Central memory CD8-positive, alpha-beta T cell (primary cell): Measurements from ENCODE around the gene FAM9A.
"Not testable (repeated sequence)": the region's sequence is repeated elsewhere in the genome, so short reads cannot be mapped to it uniquely, and the experiment has no call there.

Source experiments
- ATAC-seq: fragments of 150-1000 bp; cut with Tn5 transposase; replicated peaks from 2 replicates; pipeline ENCODE4 v1.10.0; 2022; ENCODE audit warnings: mild to moderate bottlenecking, moderate FRiP score, moderate number of reproducible peaks; ENCODE audit not compliant: poor library complexity, severe bottlenecking; ENCODE audit errors: extremely low read depth
- DNase-seq, 2 donors: peaks; one replicate each; pipeline ENCODE4 v3.0.0; 2021; ENCODE audit warnings: low spot score in 2 of 2
- H3K27ac Mint-ChIP-seq: one replicate; pipeline ENCODE4 v1.8.0; 2022; ENCODE audit warnings: low read depth, mild to moderate bottlenecking, moderate library complexity, mixed read lengths
- H3K27me3 Mint-ChIP-seq: one replicate; pipeline ENCODE4 v1.8.0; 2022; ENCODE audit warnings: mixed read lengths
- H3K36me3 Mint-ChIP-seq: one replicate; pipeline ENCODE4 v1.8.0; 2022; ENCODE audit warnings: mild to moderate bottlenecking, moderate library complexity, mixed read lengths; ENCODE audit not compliant: insufficient read depth
- H3K4me1 Mint-ChIP-seq: one replicate; pipeline ENCODE4 v1.8.0; 2022; ENCODE audit warnings: mixed read lengths
- H3K4me3 Mint-ChIP-seq: one replicate; pipeline ENCODE4 v1.8.0; 2022; ENCODE audit warnings: mild to moderate bottlenecking, moderate library complexity, mixed read lengths
- H3K9me3 Mint-ChIP-seq: one replicate; pipeline ENCODE4 v1.8.0; 2022; ENCODE audit warnings: mixed read lengths

Gene FAM9A

DNA sequence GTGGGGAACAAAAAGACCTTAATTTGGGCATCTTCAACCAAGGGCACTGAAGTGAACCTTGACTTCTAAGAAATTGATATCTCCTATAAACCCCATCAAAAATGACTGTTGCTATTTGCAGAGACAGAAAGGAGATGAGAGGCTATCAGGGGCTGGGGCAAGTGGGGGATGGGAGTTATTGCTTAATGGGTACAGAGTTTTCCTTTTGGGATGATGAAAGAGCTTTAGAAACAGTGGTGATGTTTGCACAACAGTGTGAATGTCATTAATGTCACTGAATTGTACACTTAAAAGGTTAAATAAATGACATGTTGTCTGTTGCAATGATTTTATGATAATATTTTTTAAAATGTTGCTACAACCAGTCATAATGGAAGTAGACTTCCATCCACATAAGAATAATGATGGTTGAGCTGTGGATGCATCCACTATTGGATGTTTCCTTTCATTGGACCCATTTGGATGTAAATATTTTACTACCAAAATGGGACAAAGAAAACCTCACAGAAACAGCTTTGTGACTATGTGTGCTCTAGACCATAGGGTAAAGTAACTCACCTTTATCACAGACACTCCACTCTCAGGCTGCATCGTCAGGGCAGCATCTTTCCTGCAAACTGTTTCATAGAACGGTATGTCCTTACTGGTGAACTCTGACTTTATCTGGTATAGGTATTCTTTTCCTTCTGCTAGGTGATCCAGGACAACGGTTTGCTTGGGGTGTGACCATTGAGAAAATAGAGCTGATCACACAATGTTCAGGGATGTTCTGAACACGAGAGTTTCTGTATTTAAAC is 31.6 kb upstream of the FAM9A start:
- H3K27me3 Mint-ChIP-seq, result peaks cover 50% of the 10 kb centered on the region
- H3K4me3 Mint-ChIP-seq, result no peak overlapping the region
- no peak for ATAC-seq
- no peaks in the 10 kb centered on the region for H3K36me3 Mint-ChIP-seq
- H3K9me3 Mint-ChIP-seq, result no peaks in the 10 kb centered on the region
- H3K27ac Mint-ChIP-seq, result no peak overlapping the region
- DNase-seq, result no peak
- no peaks in the 10 kb centered on the region for H3K4me1 Mint-ChIP-seq

- Mint-ChIP-seq H3K27ac (no peak overlapping the region), H3K4me1 (no peaks in the 10 kb centered on the region), H3K36me3 (peaks cover 3% of the 10 kb centered on the region), H3K4me3 (no peak overlapping the region), H3K27me3 (peaks cover 26% of the 10 kb centered on the region), H3K9me3 (no peaks in the 10 kb centered on the region)
- ATAC-seq, result no peak
- no peak for DNase-seq
Measured at GRCh38 chrX:8823698-8824097, 22.5 kb upstream of the FAM9A start.

- Mint-ChIP-seq H3K9me3 (no peaks in the 10 kb centered on the region), H3K27ac (no peak overlapping the region), H3K4me3 (no peak overlapping the region), H3K4me1 (no peaks in the 10 kb centered on the region), H3K36me3 (peaks cover 3% of the 10 kb centered on the region), H3K27me3 (peaks cover 24% of the 10 kb centered on the region)
- DNase-seq (no peak), ATAC-seq (no peak)
Measured at GRCh38 chrX:8822002-8822401, 20.8 kb upstream of the FAM9A start.

GRCh38 chrX:8820910-8821527 is 19.8 kb upstream of the FAM9A start:
- no peaks in the 10 kb centered on the region for H3K4me1 Mint-ChIP-seq
- DNase-seq (no peak), ATAC-seq (no peak)
- no peak overlapping the region for H3K4me3 Mint-ChIP-seq
- no peak overlapping the region for H3K27ac Mint-ChIP-seq
- peaks cover 15% of the 10 kb centered on the region for H3K27me3 Mint-ChIP-seq
- H3K36me3 Mint-ChIP-seq, result peaks cover 3% of the 10 kb centered on the region
- no peaks in the 10 kb centered on the region for H3K9me3 Mint-ChIP-seq

- H3K27ac Mint-ChIP-seq, result no peak overlapping the region
- ATAC-seq (no peak), DNase-seq (no peak)
- no peaks in the 10 kb centered on the region for H3K4me1 Mint-ChIP-seq
- peaks cover 1% of the 10 kb centered on the region for H3K27me3 Mint-ChIP-seq
- H3K4me3 Mint-ChIP-seq, result no peak overlapping the region
- H3K36me3 Mint-ChIP-seq, result no peaks in the 10 kb centered on the region
- H3K9me3 Mint-ChIP-seq, result no peaks in the 10 kb centered on the region
Measured at GRCh38 chrX:8815460-8816065, 14.4 kb upstream of the FAM9A start.

GRCh38 chrX:8813036-8813435 is 11.9 kb upstream of the FAM9A start:
- H3K9me3 Mint-ChIP-seq, result no peaks in the 10 kb centered on the region
- H3K4me3 Mint-ChIP-seq, result no peak overlapping the region
- H3K27ac Mint-ChIP-seq, result no peak overlapping the region
- no peaks in the 10 kb centered on the region for H3K4me1 Mint-ChIP-seq
- peaks cover 4% of the 10 kb centered on the region for H3K27me3 Mint-ChIP-seq
- ATAC-seq (no peak), DNase-seq (no peak)
- no peaks in the 10 kb centered on the region for H3K36me3 Mint-ChIP-seq

- Mint-ChIP-seq H3K27me3 (peaks cover 18% of the 10 kb centered on the region), H3K4me3 (no peak overlapping the region), H3K4me1 (no peaks in the 10 kb centered on the region), H3K36me3 (no peaks in the 10 kb centered on the region), H3K27ac (no peak overlapping the region), H3K9me3 (no peaks in the 10 kb centered on the region)
- no peak for DNase-seq
- ATAC-seq, result no peak
Measured at GRCh38 chrX:8811611-8812010, 10.4 kb upstream of the FAM9A start.

- no peak overlapping the region for H3K27ac Mint-ChIP-seq
- ATAC-seq, result no peak
- H3K27me3 Mint-ChIP-seq, result peaks cover 31% of the 10 kb centered on the region
- no peaks in the 10 kb centered on the region for H3K36me3 Mint-ChIP-seq
- no peaks in the 10 kb centered on the region for H3K9me3 Mint-ChIP-seq
- DNase-seq, result no peak
- H3K4me1 Mint-ChIP-seq, result no peaks in the 10 kb centered on the region
- no peak overlapping the region for H3K4me3 Mint-ChIP-seq
Measured at GRCh38 chrX:8808661-8809060, 7.5 kb upstream of the FAM9A start.

GRCh38 chrX:8805974-8806373 is 4.8 kb upstream of the FAM9A start:
- H3K4me3 Mint-ChIP-seq, result no peak overlapping the region
- ATAC-seq, result no peak
- H3K27me3 Mint-ChIP-seq, result peaks cover 38% of the 10 kb centered on the region
- H3K27ac Mint-ChIP-seq, result no peak overlapping the region
- no peak for DNase-seq
- no peaks in the 10 kb centered on the region for H3K4me1 Mint-ChIP-seq
- H3K36me3 Mint-ChIP-seq, result no peaks in the 10 kb centered on the region
- no peaks in the 10 kb centered on the region for H3K9me3 Mint-ChIP-seq

DNA sequence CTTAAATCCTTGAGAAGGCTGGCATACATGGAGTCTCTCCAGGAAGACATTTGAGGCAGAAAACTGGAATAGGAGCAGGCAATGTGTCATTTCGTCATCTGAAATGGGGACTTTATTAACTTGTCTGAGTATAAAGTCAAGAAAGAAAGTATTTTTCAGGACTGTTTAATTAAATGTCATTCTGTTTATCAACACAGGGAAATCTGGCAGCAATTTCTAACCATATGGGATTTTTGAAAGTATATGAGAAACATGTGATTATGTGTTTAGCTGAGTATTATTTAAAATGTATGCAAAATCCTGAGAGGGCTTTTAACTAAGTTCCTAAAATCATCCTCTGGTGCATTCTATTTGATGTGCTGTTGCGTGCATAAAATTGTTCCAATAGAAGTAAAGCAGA is 3.9 kb upstream of the FAM9A start:
- no peak overlapping the region for H3K27ac Mint-ChIP-seq
- no peak overlapping the region for H3K4me3 Mint-ChIP-seq

GRCh38 chrX:8803326-8803725 is 2.1 kb upstream of the FAM9A start:
- no peak overlapping the region for H3K27ac Mint-ChIP-seq
- DNase-seq (no peak), ATAC-seq (no peak)
- H3K4me1 Mint-ChIP-seq, result no peaks in the 10 kb centered on the region
- no peaks in the 10 kb centered on the region for H3K36me3 Mint-ChIP-seq
- H3K4me3 Mint-ChIP-seq, result no peak overlapping the region
- peaks cover 37% of the 10 kb centered on the region for H3K27me3 Mint-ChIP-seq
- H3K9me3 Mint-ChIP-seq, result no peaks in the 10 kb centered on the region

More for the DNA sequence above, 3.9 kb upstream of the FAM9A start:
- ATAC-seq (no peak), DNase-seq (no peak)
- Mint-ChIP-seq H3K27me3 (peaks cover 38% of the 10 kb centered on the region), H3K4me1 (no peaks in the 10 kb centered on the region), H3K9me3 (no peaks in the 10 kb centered on the region), H3K36me3 (no peaks in the 10 kb centered on the region)

DNA sequence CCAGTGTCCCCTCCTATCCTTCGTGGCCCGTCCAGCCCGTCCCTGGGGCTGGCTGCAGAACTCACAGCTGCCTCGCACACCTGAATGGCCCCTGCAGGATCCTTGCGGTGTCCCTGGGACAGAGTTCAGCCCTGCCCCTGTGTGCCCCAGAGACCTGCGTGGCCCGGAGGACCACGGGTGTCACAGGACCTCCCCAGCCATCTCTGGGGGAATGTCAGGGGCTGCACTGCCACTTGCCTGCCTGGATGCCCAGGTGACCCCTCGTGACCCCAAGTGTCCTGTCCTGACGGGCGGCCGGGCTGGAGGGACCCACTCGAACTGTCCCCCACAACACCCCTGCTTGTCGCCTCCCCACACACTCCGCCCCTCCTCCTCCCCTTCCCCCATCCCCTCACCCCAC is 832 bp downstream of the FAM9A start:
- peaks cover 14% of the 10 kb centered on the region for H3K27me3 Mint-ChIP-seq
- H3K9me3 Mint-ChIP-seq, DNase-seq, H3K4me1 Mint-ChIP-seq, H3K4me3 Mint-ChIP-seq, H3K27ac Mint-ChIP-seq, H3K36me3 Mint-ChIP-seq, ATAC-seq: not testable (repeated sequence)

DNA sequence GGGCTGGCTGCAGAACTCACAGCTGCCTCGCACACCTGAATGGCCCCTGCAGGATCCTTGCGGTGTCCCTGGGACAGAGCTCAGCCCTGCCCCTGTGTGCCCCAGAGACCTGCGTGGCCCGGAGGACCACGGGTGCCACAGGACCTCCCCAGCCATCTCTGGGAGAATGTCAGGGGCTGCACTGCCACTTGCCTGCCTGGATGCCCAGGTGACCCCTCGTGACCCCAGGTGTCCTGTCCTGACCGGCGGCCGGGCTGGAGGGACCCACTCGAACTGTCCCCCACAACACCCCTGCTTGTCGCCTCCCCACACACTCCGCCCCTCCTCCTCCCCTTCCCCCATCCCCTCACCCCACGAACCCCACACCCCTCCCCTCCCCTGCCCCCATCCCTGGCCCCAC is 1.9 kb downstream of the FAM9A start:
- not testable (repeated sequence) for H3K4me1 Mint-ChIP-seq, DNase-seq, ATAC-seq, H3K27ac Mint-ChIP-seq, H3K4me3 Mint-ChIP-seq, H3K36me3 Mint-ChIP-seq, H3K9me3 Mint-ChIP-seq
- peaks cover 25% of the 10 kb centered on the region for H3K27me3 Mint-ChIP-seq
